ENCODE results near the gene ALMS1. TPM values are rescaled to one million over a fixed set of nuclear protein-coding genes. Genes with fewer than 3 reads are reported as not detected.
"Not testable (repeated sequence)": the region's sequence is repeated elsewhere in the genome, so short reads cannot be mapped to it uniquely, and the experiment has no call there.

ALMS1 gene
- total RNA-seq, 4 donors from 2014 or later, result 26.4 to 54.3 (median 36.5) TPM

- H3K9me3 ChIP-seq, result peaks cover 0 to 9% (median 0%) of the 10 kb centered on the region in 3 donors
- WGBS, 2 donors (ENCODE audit: low coverage in 1 of 2), result no CpG with 5 or more reads among the region's 1 CpG
- peaks cover 0 to 77% of the 10 kb centered on the region in 2 donors for H3K36me3 ChIP-seq
- TF ChIP-seq POLR2A (IDR thresholded peaks at IDR 0.05) (no peak), EP300 (IDR thresholded peaks at IDR 0.05) (no peak), POLR2AphosphoS5 (IDR thresholded peaks at IDR 0.05) (no peak), CTCF (IDR thresholded peaks at IDR 0.05) (no peak)
- no peak overlapping the region for H3K27ac ChIP-seq
- ATAC-seq, result no peak
- H3K4me3 ChIP-seq, result no peak overlapping the region
- H3K4me1 ChIP-seq, result no peaks in the 10 kb centered on the region
- H3K27me3 ChIP-seq, result no peaks in the 10 kb centered on the region
Measured at GRCh38 chr2:73532381-73532780, 146.7 kb downstream of the ALMS1 start.

- H3K4me3 ChIP-seq, result no peak overlapping the region
- no peaks in the 10 kb centered on the region for H3K27me3 ChIP-seq
- ATAC-seq, result no peak
- no peaks in the 10 kb centered on the region for H3K4me1 ChIP-seq
- no peak overlapping the region for H3K27ac ChIP-seq
- H3K36me3 ChIP-seq, result peaks cover 0 to 71% of the 10 kb centered on the region in 2 donors
- TF ChIP-seq POLR2A (IDR thresholded peaks at IDR 0.05), result no peak
- no peak for TF ChIP-seq EP300 (IDR thresholded peaks at IDR 0.05)
- no peak for TF ChIP-seq CTCF (IDR thresholded peaks at IDR 0.05)
- no peak for TF ChIP-seq POLR2AphosphoS5 (IDR thresholded peaks at IDR 0.05)
- H3K9me3 ChIP-seq, result peaks cover 0 to 11% (median 0%) of the 10 kb centered on the region in 3 donors
- 82 to 91% methylated on average over 6 of the region's 6 CpGs for WGBS, 2 donors (ENCODE audit: low coverage in 1 of 2)
Measured at GRCh38 chr2:73536133-73536840, 150.7 kb downstream of the ALMS1 start.

- H3K36me3 ChIP-seq, result peaks cover 0 to 61% of the 10 kb centered on the region in 2 donors
- 57 to 84% methylated on average over 5 of the region's 5 CpGs for WGBS, 2 donors (ENCODE audit: low coverage in 1 of 2)
Measured at GRCh38 chr2:73560875-73561274, 175.2 kb downstream of the ALMS1 start.

GRCh38 chr2:73561422-73561821 lies 175.8 kb downstream of the ALMS1 start:
- TF ChIP-seq EP300 (IDR thresholded peaks at IDR 0.05) (no peak), POLR2AphosphoS5 (IDR thresholded peaks at IDR 0.05) (no peak), CTCF (IDR thresholded peaks at IDR 0.05) (no peak), POLR2A (IDR thresholded peaks at IDR 0.05) (no peak)
- Histone ChIP-seq H3K4me3 (no peak overlapping the region), H3K27me3 (no peaks in the 10 kb centered on the region), H3K36me3 (peaks cover 0 to 63% of the 10 kb centered on the region in 2 donors), H3K27ac (no peak overlapping the region), H3K9me3 (no peaks in the 10 kb centered on the region), H3K4me1 (no peaks in the 10 kb centered on the region)
- ATAC-seq, result no peak

More at GRCh38 chr2:73560875-73561274, 175.2 kb downstream of the ALMS1 start:
- not testable (repeated sequence) for ATAC-seq, H3K9me3 ChIP-seq, H3K4me3 ChIP-seq, H3K4me1 ChIP-seq, H3K27me3 ChIP-seq, H3K27ac ChIP-seq

GRCh38 chr2:73564986-73565385 lies 179.3 kb downstream of the ALMS1 start:
- TF ChIP-seq CTCF (IDR thresholded peaks at IDR 0.05) (no peak), POLR2AphosphoS5 (IDR thresholded peaks at IDR 0.05) (no peak), EP300 (IDR thresholded peaks at IDR 0.05) (no peak), POLR2A (IDR thresholded peaks at IDR 0.05) (no peak)
- no peaks in the 10 kb centered on the region for H3K27me3 ChIP-seq
- no peak overlapping the region for H3K4me3 ChIP-seq
- H3K36me3 ChIP-seq, result peaks cover 0 to 37% of the 10 kb centered on the region in 2 donors
- no peak overlapping the region for H3K27ac ChIP-seq
- no peaks in the 10 kb centered on the region for H3K4me1 ChIP-seq
- no peaks in the 10 kb centered on the region for H3K9me3 ChIP-seq
- no peak for ATAC-seq
- 87 to 100% methylated on average over 1 of the region's 1 CpG for WGBS, 2 donors (ENCODE audit: low coverage in 1 of 2)
